Measurements from ENCODE around the gene SAFB.

Gene SAFB

DNA sequence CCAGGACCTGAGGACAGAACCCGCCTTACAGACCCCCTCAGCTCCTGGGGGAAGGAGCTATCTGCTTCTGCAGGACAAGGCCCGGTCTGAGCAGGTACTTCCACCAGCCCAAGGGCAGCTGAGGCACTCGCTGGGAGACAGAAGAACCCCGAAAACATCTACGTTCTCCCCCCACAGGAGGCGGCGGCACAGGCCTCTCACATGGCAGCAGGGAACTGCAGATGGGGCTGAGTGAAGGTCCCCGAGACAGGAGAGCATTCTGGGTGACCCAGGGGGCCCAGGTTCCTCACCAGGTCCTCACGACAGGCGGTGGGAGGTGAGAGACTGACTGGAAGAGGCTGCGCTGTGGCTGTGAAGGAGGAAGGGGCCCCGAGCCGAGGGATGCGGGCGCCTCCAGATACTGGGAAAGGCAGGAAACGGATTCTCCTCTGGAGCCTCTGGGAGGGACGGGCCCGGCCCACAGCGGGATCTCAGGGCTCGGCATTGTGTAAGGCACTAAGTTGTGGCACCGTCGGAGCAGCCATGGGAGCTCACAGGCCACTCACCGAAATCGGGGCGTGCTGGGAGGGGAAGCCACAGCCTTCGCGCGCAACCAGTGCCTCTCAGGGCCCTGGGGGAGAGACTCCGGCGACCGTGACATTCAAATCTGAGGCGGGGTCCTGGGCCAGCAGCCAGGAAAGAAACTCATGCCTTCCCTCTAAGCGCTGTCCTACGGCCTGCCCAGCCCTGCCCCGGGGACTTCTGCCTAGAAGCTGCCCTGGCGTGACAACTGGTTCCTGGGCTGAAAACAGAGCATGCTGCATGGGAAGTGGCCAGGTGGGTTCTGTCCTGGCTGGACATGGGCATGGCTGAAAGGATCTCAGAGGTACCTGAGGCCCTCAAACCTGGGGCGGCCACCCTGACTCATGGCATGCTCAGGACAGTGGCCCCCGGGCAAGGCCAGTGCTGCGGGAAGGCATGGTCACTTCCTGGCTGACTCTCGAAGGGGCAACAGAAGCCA, 81.2 kb downstream of the SAFB start:
- no peak for DNase-seq

DNA sequence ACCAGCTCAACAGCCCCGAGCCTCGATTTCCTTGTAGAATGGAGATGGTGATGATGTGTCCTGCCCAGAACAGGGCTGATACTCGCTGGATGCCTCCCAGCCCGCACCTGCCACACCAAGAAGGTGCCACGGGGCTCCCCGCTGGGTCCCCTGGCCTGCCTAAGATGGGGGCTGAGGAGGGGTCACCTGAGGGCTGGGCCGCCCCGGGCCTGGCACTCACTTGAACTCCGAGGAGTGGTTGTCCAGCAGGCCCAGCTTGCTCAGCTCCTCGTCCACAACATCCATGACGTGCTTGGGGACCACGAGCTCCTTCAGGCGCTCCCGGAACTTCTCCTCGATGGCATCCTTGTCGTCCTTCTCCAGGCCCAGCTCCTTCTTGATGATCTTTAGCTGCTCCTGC, 82.7 kb downstream of the SAFB start:
- DNase-seq = no peak

DNA sequence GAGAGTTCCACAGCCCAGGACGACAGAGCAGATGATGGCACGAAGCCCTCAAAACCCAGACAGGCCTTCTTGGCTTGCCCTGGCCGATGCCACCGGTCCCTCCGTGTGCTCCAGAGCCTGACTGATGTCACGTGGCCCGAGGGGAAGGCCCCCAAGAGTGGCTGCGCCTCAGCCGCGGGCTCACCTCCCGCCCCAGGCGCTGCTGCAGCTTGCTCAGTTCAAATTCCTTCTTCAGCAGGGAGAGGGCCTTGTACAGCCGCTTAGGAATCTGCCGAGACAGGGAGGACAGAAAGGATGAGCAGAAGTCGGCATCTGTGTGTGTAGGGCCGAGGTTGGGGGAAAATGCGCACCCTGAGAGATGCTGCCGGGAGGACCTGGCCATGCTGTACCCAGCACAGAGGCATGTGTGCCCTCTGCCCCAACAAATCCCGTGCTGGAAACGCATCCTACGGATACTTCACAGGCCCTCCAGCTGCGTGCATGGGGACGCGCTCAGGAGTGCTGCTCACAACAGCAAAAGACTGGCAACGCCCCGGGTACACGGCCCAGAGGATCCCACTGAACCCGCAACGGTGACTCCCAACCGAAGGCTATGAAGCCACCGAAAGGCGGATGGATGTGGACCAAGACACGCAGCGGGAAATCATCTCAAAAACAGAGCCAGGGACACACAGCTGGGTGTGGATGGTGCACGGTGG, 84.1 kb downstream of the SAFB start:
- no peak for DNase-seq

DNA sequence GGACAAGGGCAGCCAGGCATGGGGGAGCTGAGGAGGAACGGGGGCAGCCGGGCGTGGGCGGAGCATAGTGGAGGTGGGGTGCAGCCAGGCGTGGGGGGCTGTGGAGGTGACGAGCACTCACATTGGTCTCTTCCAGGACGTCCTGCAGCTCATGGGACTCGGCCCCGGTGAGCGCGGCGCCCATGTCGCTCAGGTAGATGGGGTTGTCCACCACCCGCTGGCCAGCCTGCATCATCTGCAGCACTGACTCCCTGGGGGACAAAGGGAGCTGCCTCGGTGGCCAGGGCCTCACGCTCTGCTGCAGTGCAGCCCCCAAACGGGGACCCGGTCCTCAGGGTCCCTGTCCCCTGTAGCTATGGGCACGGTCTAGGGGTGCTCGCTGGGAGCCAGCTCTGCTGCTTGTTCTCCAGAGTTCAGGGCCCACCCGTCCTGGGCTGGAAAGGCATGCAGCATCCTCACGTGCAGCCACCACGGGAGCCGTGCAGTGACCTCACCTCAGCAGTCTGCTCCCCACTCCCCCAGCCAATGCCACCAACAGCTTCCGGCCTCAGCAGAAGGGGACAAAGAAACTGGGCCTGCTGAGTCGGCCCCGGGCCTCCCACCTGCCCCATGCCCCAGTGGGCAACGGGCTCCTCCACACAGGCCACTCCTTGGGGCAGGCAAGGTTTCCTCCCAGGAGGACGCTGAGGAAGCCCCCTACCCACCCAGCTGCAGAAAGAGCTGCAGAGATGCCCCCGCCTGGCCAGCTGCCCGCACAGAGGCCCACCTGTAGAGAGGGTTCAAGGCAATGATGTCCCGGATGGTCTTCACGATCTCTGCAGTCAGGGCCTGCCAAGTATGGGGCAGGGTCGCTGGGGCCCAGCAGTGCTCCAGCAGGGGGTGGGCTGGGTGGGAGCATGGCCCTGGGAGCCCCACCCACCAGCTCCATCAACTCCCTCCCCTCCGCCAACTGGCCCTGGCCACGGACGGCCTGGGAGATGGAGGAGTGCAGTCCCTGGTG, 85.0 kb downstream of the SAFB start:
- no peak for DNase-seq

DNA sequence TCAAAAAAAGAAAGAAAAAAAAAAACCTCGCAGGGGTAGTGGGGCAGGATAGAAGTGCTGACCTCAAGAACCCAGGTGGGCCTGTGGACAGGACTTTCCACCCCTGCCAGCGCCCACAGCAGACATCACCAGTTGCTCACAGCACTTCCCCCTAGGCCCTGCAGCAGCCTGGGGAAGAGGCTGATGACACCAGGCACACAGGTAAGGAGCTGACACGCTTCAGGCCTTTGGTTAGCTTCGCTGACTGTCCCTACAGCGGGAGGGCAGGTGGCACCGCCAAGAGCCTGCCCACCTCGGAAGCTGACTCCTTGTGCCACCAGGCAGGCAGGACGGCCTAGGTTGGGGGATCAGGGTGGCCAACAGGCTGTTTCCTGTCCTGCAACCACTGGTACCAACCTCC, 88.1 kb downstream of the SAFB start:
- DNase-seq = no peak

DNA sequence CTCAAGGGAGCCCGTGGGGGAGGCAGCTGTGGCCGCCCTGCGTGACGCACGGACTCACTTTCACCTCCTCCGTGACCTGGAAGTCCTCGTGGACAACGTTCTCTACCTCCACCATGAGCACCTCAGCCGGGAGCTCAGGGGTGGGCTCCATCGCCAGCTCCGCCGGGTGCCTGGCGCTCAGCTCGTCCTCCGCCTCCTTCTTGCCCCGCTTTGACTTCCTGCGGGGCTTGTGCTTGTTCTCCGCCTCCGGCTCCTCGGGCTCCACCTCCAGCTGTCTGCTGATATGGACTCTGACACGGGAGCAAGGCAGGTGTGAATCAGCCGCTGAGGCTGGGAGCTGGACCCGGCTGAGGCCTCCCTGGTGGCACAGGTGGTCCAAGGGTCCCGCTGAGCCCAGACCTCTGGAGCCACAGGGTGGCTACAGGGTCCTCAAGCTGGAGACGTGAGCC, 88.9 kb downstream of the SAFB start:
- no peak for DNase-seq

DNA sequence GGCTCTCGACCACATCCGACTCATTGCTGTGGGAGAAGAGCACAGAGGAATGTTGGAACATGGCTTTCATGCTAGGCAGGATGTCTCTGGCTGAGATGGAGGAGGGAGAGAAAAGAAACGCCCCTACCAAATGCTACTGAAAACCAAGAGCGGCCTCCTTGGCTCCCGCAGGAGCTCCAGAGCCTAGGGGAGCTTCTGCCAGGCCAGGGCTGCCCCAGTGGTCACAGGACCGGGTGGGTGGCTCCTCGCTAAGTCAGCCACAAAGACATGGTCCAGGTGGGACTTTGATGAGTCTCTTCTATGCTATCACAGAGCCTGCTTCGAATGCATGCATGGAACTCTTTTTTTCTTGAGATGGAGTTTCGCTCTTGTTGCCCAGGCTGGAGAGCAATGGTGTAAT, 90.3 kb downstream of the SAFB start:
- DNase-seq = no peak

DNA sequence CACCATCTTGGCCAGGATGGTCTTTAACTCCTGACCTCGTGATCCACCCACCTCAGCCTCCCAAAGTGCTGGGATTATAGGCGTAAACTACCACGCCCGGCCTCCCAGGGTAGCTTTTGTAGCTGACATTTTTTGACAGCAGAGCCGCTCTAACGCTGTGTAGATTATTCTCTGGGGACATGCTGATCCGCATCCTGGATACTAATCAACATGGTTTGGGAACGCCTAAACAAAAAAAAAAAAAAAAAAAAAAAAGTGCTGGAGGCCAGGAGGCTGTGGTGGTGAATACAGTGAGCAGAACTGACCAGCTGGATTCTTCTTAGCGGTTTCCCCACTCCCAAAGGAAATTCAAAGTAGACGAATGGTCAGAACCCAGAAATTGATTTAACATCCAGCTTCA, 91.9 kb downstream of the SAFB start:
- no peak for DNase-seq

DNA sequence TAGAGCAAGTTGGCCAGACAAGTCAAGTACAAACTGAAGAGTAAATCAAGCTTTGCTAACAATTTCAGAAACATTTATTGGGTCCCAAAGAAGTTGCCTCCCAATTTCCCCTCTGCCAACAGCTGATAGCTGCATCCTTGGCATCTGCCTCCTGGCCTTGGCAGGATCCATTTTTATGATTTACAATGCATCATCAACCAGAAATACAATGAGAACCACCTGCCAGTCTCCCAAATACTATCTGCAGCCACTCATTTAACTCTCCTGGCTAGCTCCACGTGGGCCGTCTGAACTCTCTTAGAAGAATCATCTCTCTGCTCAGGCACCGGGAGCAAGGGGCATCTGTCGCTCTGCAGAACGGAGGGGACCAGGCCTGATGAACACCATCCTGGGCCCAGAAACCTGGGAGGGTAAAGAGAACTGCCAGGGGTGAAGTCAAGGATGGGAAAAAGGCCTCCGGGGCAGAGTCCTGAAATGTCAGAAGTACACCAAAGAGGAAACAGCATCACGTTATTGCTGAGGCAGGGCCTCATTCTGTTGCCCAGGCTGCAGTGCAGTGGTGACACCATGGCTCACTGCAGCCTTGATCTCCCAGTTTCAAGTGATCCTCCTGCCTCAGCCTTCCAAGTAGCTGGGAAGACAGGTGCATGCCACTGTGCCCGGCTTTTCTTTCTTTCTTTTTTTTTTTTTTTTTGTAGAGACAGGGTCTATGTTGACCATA, 94.5 kb downstream of the SAFB start:
- DNase-seq = no peak

Data from NCI-H187 (cell line).